Tibial nerve (tissue), 4 donors: ENCODE measurements around the gene LRRC1. TPM values are rescaled to one million over a fixed set of nuclear protein-coding genes. Genes with fewer than 3 reads are reported as not detected.

Experiments
- DNase-seq, 2 donors: peaks; one replicate each; pipeline ENCODE4 v3.0.0-alpha.2; 2019; ENCODE audit warnings: low spot score in 2 of 2
- H3K27ac ChIP-seq, 4 donors: fragments of 200-600 bp; sonication (generic) in 3 of 4; one replicate each; pipeline ENCODE4 v1.5.1; 2017 to 2019; ENCODE audit warnings: mild to moderate bottlenecking in 1 of 4
- H3K27me3 ChIP-seq, 2 donors: fragments of 200-600 bp; sonication (generic) in 1 of 2; one replicate each; pipeline versions ENCODE4 v1.5.1 to v1.6.0; 2017 to 2019
- H3K36me3 ChIP-seq, 3 donors: fragments of 200-600 bp; sonication (generic); one replicate each; pipeline ENCODE4 v1.5.1; 2018 to 2019
- H3K4me1 ChIP-seq, 4 donors: fragments of 200-600 bp; sonication (generic) in 3 of 4; one replicate each; pipeline ENCODE4 v1.5.1; 2017 to 2019
- H3K4me3 ChIP-seq, 4 donors: fragments of 200-600 bp; sonication (generic) in 3 of 4; one replicate each; pipeline ENCODE4 v1.5.1; 2017 to 2019; ENCODE audit warnings: mild to moderate bottlenecking in 1 of 4, moderate library complexity in 1 of 4
- H3K9me3 ChIP-seq, 4 donors: fragments of 200-600 bp; sonication (generic) in 3 of 4; one replicate each; pipeline ENCODE4 v1.5.1; 2017 to 2019
- CTCF ChIP-seq, 5 experiments: fragments of 200-600 bp in 3 of 5; fragments of 450-650 bp in 2 of 5; sonication (generic) in 3 of 5; IDR thresholded peaks; one replicate each; pipeline ENCODE4 v1.5.1; 2016 to 2019; ENCODE audit warnings: antibody characterized with exemption in 5 of 5, mild to moderate bottlenecking in 3 of 5, moderate library complexity in 2 of 5
- EP300 ChIP-seq, 2 donors: sonication (generic); formaldehyde crosslinking; IDR thresholded peaks; one replicate each; pipeline ENCODE4 v1.6.1; 2017; ENCODE audit warnings: antibody characterized with exemption in 2 of 2, mild to moderate bottlenecking in 1 of 2
- POLR2A ChIP-seq, 2 donors: fragments of 450-650 bp; IDR thresholded peaks; one replicate each; pipeline ENCODE4 v1.6.1; 2017; ENCODE audit warnings: antibody characterized with exemption in 2 of 2, mild to moderate bottlenecking in 2 of 2, moderate library complexity in 2 of 2
- WGBS, 2 donors: methylation state at CpG; one replicate each; pipeline ENCODE4 v1.1.5; 2018; 5-methylcytosine and 5-hydroxymethylcytosine counted together
- total RNA-seq, 4 donors: library from RNA; depleted of rRNA; stranded (reverse); fragments of >200 nt; gene quantifications; one replicate each; pipeline ENCODE4 v1.1.0, GENCODE V29; 2016

The LRRC1 gene
- total RNA-seq, 4 donors from 2014 or later = 22.8 to 50.0 (median 39.6) TPM

DNA sequence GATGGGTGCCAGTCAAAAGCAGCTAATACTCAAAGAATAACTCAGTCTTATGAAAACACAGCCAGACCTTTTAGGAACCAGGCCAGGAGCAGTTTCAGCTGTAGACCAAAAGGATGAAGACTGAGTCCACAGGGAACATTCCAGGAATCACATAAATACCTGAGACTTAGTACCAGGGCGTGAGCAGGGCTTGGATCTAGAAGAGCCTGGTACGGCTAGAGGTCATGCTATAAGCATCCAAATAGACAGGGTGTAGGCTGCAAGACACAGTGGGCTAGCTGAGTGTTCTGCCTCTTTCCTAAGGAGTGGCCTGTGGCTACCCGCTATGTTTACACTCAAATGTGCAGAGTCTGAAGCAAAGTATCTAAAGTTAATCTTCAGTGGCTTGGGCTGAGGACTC, 29.5 kb upstream of the LRRC1 start:
- H3K4me3 ChIP-seq = no peak overlapping the region
- no peaks in the 10 kb centered on the region for H3K27me3 ChIP-seq
- no peaks in the 10 kb centered on the region for H3K36me3 ChIP-seq
- DNase-seq = no peak
- WGBS, 2 donors = 87 to 97% methylated on average over 3 of the region's 3 CpGs
- H3K4me1 ChIP-seq = no peaks in the 10 kb centered on the region
- H3K27ac ChIP-seq = no peak overlapping the region
- H3K9me3 ChIP-seq = no peaks in the 10 kb centered on the region
- TF ChIP-seq CTCF (IDR thresholded peaks at IDR 0.05) (no peak), POLR2A (IDR thresholded peaks at IDR 0.05) (no peak), EP300 (IDR thresholded peaks at IDR 0.05) (no peak)

- no peak for DNase-seq
- Histone ChIP-seq H3K27ac (no peak overlapping the region), H3K4me3 (no peak overlapping the region), H3K36me3 (no peaks in the 10 kb centered on the region), H3K9me3 (no peaks in the 10 kb centered on the region), H3K27me3 (no peaks in the 10 kb centered on the region), H3K4me1 (no peaks in the 10 kb centered on the region)
- TF ChIP-seq EP300 (IDR thresholded peaks at IDR 0.05) (no peak), CTCF (IDR thresholded peaks at IDR 0.05) (no peak), POLR2A (IDR thresholded peaks at IDR 0.05) (no peak)
These were observed 27.9 kb upstream of the LRRC1 start for GRCh38 chr6:53766930-53767329.

DNA sequence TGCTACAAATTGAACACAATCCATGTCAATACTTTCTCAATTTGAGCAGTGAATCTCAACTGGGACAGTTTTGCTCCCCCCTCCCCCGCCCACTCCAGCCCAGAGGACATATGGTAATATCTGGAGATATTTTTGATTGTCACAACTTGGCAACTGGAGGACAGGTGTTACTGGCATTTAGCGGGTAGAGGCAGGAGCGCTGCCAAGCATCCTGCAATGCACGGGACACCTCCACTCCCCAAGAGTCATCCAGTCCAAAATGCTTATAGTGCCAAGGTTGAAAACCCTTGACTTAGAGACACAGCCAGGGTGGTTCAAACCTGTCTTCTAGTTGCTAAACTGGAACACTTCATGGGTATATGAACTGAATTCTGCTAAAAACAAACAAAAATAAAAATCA, 26.9 kb upstream of the LRRC1 start:
- Histone ChIP-seq H3K27ac (no peak overlapping the region), H3K9me3 (no peaks in the 10 kb centered on the region), H3K36me3 (no peaks in the 10 kb centered on the region), H3K27me3 (no peaks in the 10 kb centered on the region), H3K4me1 (no peaks in the 10 kb centered on the region), H3K4me3 (no peak overlapping the region)
- WGBS, 2 donors = 82 to 89% methylated on average over 4 of the region's 4 CpGs
- no peak for DNase-seq
- TF ChIP-seq POLR2A (IDR thresholded peaks at IDR 0.05) (no peak), EP300 (IDR thresholded peaks at IDR 0.05) (no peak), CTCF (IDR thresholded peaks at IDR 0.05) (no peak)

DNA sequence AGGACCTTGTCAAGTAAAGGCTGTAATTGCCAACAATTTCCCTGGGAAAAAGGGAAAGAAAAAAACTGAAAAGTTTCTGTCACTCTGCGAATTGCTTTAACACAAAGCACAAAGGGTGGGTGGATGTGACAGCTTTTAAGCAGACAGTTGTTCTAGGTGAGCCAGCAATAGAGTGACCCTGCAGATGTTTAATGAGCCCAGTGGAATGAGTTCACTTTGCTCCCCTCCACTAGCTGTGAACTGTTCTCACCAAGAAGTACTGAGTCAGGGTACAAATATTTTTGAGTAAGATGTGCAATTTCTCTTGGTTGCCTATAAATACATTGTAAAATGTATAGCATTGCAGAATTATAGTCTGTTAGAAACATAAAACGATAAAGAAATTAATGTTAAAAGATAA, 26.2 kb upstream of the LRRC1 start:
- TF ChIP-seq POLR2A (IDR thresholded peaks at IDR 0.05) = no peak
- TF ChIP-seq CTCF (IDR thresholded peaks at IDR 0.05) = no peak
- TF ChIP-seq EP300 (IDR thresholded peaks at IDR 0.05) = no peak
- H3K27ac ChIP-seq = no peak overlapping the region
- no peaks in the 10 kb centered on the region for H3K4me1 ChIP-seq
- H3K27me3 ChIP-seq = no peaks in the 10 kb centered on the region
- DNase-seq = no peak
- H3K36me3 ChIP-seq = no peaks in the 10 kb centered on the region
- H3K4me3 ChIP-seq = no peak overlapping the region
- WGBS, 2 donors = 66 to 74% methylated on average over 2 of the region's 2 CpGs
- no peaks in the 10 kb centered on the region for H3K9me3 ChIP-seq

GRCh38 chr6:53770780-53771249, 24.0 kb upstream of the LRRC1 start:
- DNase-seq = no peak
- H3K4me3 ChIP-seq = no peak overlapping the region
- H3K27ac ChIP-seq = no peak overlapping the region
- no peaks in the 10 kb centered on the region for H3K4me1 ChIP-seq
- WGBS, 2 donors = 88 to 89% methylated on average over 2 of the region's 2 CpGs
- no peaks in the 10 kb centered on the region for H3K36me3 ChIP-seq
- peaks cover 0 to 5% (median 0%) of the 10 kb centered on the region in 4 donors for H3K9me3 ChIP-seq
- TF ChIP-seq POLR2A (IDR thresholded peaks at IDR 0.05) (no peak), EP300 (IDR thresholded peaks at IDR 0.05) (no peak), CTCF (IDR thresholded peaks at IDR 0.05) (no peak)
- no peaks in the 10 kb centered on the region for H3K27me3 ChIP-seq
